ENCODE measurements around the gene STK17B.

GRCh38 chr2:196149948-196150347 is 21.4 kb downstream of the STK17B start:
- TF ChIP-seq EZH2phosphoT487 (IDR thresholded peaks at IDR 0.05; ENCODE audit: borderline replicate concordance): no peak
- TF ChIP-seq, protein P1, sequence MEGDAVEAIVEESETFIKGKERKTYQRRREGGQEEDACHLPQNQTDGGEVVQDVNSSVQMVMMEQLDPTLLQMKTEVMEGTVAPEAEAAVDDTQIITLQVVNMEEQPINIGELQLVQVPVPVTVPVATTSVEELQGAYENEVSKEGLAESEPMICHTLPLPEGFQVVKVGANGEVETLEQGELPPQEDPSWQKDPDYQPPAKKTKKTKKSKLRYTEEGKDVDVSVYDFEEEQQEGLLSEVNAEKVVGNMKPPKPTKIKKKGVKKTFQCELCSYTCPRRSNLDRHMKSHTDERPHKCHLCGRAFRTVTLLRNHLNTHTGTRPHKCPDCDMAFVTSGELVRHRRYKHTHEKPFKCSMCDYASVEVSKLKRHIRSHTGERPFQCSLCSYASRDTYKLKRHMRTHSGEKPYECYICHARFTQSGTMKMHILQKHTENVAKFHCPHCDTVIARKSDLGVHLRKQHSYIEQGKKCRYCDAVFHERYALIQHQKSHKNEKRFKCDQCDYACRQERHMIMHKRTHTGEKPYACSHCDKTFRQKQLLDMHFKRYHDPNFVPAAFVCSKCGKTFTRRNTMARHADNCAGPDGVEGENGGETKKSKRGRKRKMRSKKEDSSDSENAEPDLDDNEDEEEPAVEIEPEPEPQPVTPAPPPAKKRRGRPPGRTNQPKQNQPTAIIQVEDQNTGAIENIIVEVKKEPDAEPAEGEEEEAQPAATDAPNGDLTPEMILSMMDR (conservative IDR thresholded peaks at IDR 0.05; ENCODE audit: low read length): no peak
